Tibial nerve (tissue), 4 donors: ENCODE measurements around the gene SMAD4. TPM values are rescaled to one million over a fixed set of nuclear protein-coding genes. Genes with fewer than 3 reads are reported as not detected.
"Not testable (repeated sequence)": the region's sequence is repeated elsewhere in the genome, so short reads cannot be mapped to it uniquely, and the experiment has no call there.

ENCODE experiments used
- DNase-seq, 2 donors: peaks; one replicate each; pipeline ENCODE4 v3.0.0-alpha.2; 2019; ENCODE audit warnings: low spot score in 2 of 2
- H3K27ac ChIP-seq, 4 donors: fragments of 200-600 bp; sonication (generic) in 3 of 4; one replicate each; pipeline ENCODE4 v1.5.1; 2017 to 2019; ENCODE audit warnings: mild to moderate bottlenecking in 1 of 4
- H3K27me3 ChIP-seq, 2 donors: fragments of 200-600 bp; sonication (generic) in 1 of 2; one replicate each; pipeline versions ENCODE4 v1.5.1 to v1.6.0; 2017 to 2019
- H3K36me3 ChIP-seq, 3 donors: fragments of 200-600 bp; sonication (generic); one replicate each; pipeline ENCODE4 v1.5.1; 2018 to 2019
- H3K4me1 ChIP-seq, 4 donors: fragments of 200-600 bp; sonication (generic) in 3 of 4; one replicate each; pipeline ENCODE4 v1.5.1; 2017 to 2019
- H3K4me3 ChIP-seq, 4 donors: fragments of 200-600 bp; sonication (generic) in 3 of 4; one replicate each; pipeline ENCODE4 v1.5.1; 2017 to 2019; ENCODE audit warnings: mild to moderate bottlenecking in 1 of 4, moderate library complexity in 1 of 4
- H3K9me3 ChIP-seq, 4 donors: fragments of 200-600 bp; sonication (generic) in 3 of 4; one replicate each; pipeline ENCODE4 v1.5.1; 2017 to 2019
- EP300 ChIP-seq, 2 donors: sonication (generic); formaldehyde crosslinking; IDR thresholded peaks; one replicate each; pipeline ENCODE4 v1.6.1; 2017; ENCODE audit warnings: antibody characterized with exemption in 2 of 2, mild to moderate bottlenecking in 1 of 2
- POLR2A ChIP-seq, 2 donors: fragments of 450-650 bp; IDR thresholded peaks; one replicate each; pipeline ENCODE4 v1.6.1; 2017; ENCODE audit warnings: antibody characterized with exemption in 2 of 2, mild to moderate bottlenecking in 2 of 2, moderate library complexity in 2 of 2
- WGBS, 2 donors: methylation state at CpG; one replicate each; pipeline ENCODE4 v1.1.5; 2018; 5-methylcytosine and 5-hydroxymethylcytosine counted together
- total RNA-seq, 4 donors: library from RNA; depleted of rRNA; stranded (reverse); fragments of >200 nt; gene quantifications; one replicate each; pipeline ENCODE4 v1.1.0, GENCODE V29; 2016
- TF ChIP-seq, protein P1 (sequence below), 5 experiments: fragments of 200-600 bp in 3 of 5; fragments of 450-650 bp in 2 of 5; sonication (generic) in 3 of 5; IDR thresholded peaks; one replicate each; pipeline ENCODE4 v1.5.1; 2016 to 2019; ENCODE audit warnings: antibody characterized with exemption in 5 of 5, mild to moderate bottlenecking in 3 of 5, moderate library complexity in 2 of 5

The SMAD4 gene
- total RNA-seq, 4 donors from 2014 or later: 100 to 182 (median 148) TPM

- no peaks in the 10 kb centered on the region for H3K9me3 ChIP-seq
- WGBS, 2 donors: 73 to 77% methylated on average over 2 of the region's 2 CpGs
- H3K27me3 ChIP-seq: no peaks in the 10 kb centered on the region
- H3K4me3 ChIP-seq: no peak overlapping the region
- H3K4me1 ChIP-seq: peaks cover 0 to 7% (median 0%) of the 10 kb centered on the region in 4 donors
- no peak overlapping the region for H3K27ac ChIP-seq
- peaks cover 0 to 28% (median 0%) of the 10 kb centered on the region in 3 donors for H3K36me3 ChIP-seq
- TF ChIP-seq POLR2A (IDR thresholded peaks at IDR 0.05) (no peak), EP300 (IDR thresholded peaks at IDR 0.05) (no peak)
- TF ChIP-seq, protein P1, sequence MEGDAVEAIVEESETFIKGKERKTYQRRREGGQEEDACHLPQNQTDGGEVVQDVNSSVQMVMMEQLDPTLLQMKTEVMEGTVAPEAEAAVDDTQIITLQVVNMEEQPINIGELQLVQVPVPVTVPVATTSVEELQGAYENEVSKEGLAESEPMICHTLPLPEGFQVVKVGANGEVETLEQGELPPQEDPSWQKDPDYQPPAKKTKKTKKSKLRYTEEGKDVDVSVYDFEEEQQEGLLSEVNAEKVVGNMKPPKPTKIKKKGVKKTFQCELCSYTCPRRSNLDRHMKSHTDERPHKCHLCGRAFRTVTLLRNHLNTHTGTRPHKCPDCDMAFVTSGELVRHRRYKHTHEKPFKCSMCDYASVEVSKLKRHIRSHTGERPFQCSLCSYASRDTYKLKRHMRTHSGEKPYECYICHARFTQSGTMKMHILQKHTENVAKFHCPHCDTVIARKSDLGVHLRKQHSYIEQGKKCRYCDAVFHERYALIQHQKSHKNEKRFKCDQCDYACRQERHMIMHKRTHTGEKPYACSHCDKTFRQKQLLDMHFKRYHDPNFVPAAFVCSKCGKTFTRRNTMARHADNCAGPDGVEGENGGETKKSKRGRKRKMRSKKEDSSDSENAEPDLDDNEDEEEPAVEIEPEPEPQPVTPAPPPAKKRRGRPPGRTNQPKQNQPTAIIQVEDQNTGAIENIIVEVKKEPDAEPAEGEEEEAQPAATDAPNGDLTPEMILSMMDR (IDR thresholded peaks at IDR 0.05): no peak
- DNase-seq: no peak
These were observed 43.5 kb upstream of the SMAD4 start for GRCh38 chr18:50986360-50987087.

GRCh38 chr18:50987261-50987660, 42.8 kb upstream of the SMAD4 start:
- WGBS, 2 donors: 24 to 25% methylated on average over 2 of the region's 2 CpGs
- Histone ChIP-seq H3K4me3 (no peak overlapping the region), H3K36me3 (peaks cover 0 to 28% (median 0%) of the 10 kb centered on the region in 3 donors), H3K9me3 (no peaks in the 10 kb centered on the region), H3K27me3 (no peaks in the 10 kb centered on the region), H3K27ac (no peak overlapping the region), H3K4me1 (peaks cover 0 to 7% (median 0%) of the 10 kb centered on the region in 4 donors)
- DNase-seq: no peak
- TF ChIP-seq, protein P1 (IDR thresholded peaks at IDR 0.05): no peak
- no peak for TF ChIP-seq EP300 (IDR thresholded peaks at IDR 0.05)

DNA sequence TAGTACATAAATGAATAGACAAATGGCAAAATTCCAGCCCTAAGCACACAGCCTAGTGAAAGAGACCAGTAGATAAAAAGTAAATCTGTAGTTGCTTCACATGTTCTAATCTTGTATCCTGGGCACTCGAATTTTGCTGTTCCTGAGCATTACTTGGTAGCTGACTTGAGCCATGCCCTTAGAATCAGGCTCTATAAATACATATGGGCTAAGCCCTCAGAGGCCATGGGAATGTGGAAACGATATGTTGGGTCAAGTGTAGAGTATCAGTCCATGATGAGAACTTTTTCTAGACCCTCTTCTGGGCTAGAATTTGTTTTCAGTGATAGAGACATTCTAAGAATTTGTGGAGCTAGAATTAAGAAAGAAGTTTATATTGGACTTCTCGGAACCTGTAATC, 40.3 kb upstream of the SMAD4 start:
- peaks cover 0 to 7% (median 0%) of the 10 kb centered on the region in 4 donors for H3K4me1 ChIP-seq
- no peak for DNase-seq
- peaks cover 0 to 20% (median 0%) of the 10 kb centered on the region in 3 donors for H3K36me3 ChIP-seq
- H3K9me3 ChIP-seq: no peaks in the 10 kb centered on the region
- no peak overlapping the region for H3K27ac ChIP-seq
- WGBS, 2 donors: 96 to 100% methylated on average over 3 of the region's 3 CpGs
- no peaks in the 10 kb centered on the region for H3K27me3 ChIP-seq
- no peak overlapping the region for H3K4me3 ChIP-seq
- TF ChIP-seq, protein P1 (IDR thresholded peaks at IDR 0.05): no peak
- TF ChIP-seq POLR2A (IDR thresholded peaks at IDR 0.05): no peak
- TF ChIP-seq EP300 (IDR thresholded peaks at IDR 0.05): no peak

- H3K9me3 ChIP-seq: no peaks in the 10 kb centered on the region
- WGBS, 2 donors: 52% methylated on average over 3 of the region's 3 CpGs
- no peak for TF ChIP-seq POLR2A (IDR thresholded peaks at IDR 0.05)
- TF ChIP-seq, protein P1 (IDR thresholded peaks at IDR 0.05): no peak
- no peak for TF ChIP-seq EP300 (IDR thresholded peaks at IDR 0.05)
- no peak for DNase-seq
- H3K4me3 ChIP-seq: no peak overlapping the region
- no peak overlapping the region for H3K27ac ChIP-seq
- H3K4me1 ChIP-seq: peaks cover 0 to under 1% (median 0%) of the 10 kb centered on the region in 4 donors
- H3K36me3 ChIP-seq: peaks cover 0 to 11% (median 0%) of the 10 kb centered on the region in 3 donors
- no peaks in the 10 kb centered on the region for H3K27me3 ChIP-seq
These were observed 37.7 kb upstream of the SMAD4 start for GRCh38 chr18:50992351-50992762.

DNA sequence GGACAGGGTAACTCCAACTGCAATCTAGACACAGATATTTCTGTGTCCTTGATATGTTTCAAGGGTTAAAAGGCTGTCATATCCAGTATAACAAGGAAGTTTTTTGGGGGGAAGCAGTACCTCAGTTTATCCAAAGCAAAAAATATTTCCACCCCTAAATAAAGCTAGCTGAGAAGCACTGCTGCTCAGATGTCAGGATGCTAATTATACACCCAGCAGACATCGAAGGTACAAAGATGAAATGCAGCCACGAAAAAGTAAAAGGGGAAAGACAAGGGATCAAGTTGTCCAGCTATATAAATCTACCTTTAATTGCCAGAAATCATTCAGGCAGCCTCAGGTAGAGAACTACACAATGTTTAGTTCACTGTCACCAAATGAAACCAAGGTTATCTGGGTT, 36.0 kb upstream of the SMAD4 start:
- no peak for DNase-seq
- Histone ChIP-seq H3K36me3 (no peaks in the 10 kb centered on the region), H3K4me1 (no peaks in the 10 kb centered on the region), H3K4me3 (no peak overlapping the region), H3K27me3 (no peaks in the 10 kb centered on the region), H3K27ac (no peak overlapping the region), H3K9me3 (no peaks in the 10 kb centered on the region)
- TF ChIP-seq, protein P1 (IDR thresholded peaks at IDR 0.05): no peak
- TF ChIP-seq EP300 (IDR thresholded peaks at IDR 0.05) (no peak), POLR2A (IDR thresholded peaks at IDR 0.05) (no peak)
- 76 to 80% methylated on average over 2 of the region's 2 CpGs for WGBS, 2 donors

DNA sequence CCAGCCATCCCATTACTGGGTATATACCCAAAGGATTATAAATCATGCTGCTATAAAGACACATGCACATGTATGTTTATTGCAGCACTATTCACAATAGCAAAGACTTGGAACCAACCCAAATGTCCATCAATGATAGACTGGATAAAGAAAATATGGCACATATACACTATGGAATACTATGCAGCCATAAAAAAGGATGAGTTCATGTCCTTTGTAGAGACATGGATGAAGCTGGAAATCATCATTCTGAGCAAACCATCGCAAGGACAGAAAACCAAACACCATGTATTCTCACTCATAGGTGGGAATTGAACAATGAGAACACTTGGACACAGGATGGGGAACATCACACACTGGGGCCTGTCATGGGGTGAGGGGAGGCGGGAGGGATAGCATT, 26.8 kb upstream of the SMAD4 start:
- H3K9me3 ChIP-seq, H3K27ac ChIP-seq, H3K27me3 ChIP-seq, H3K4me1 ChIP-seq, DNase-seq, H3K4me3 ChIP-seq: not testable (repeated sequence)
- peaks cover 0 to 22% (median 0%) of the 10 kb centered on the region in 3 donors for H3K36me3 ChIP-seq
- WGBS, 2 donors: 97% methylated on average over 2 of the region's 2 CpGs
